Muscle of arm (tissue), 12 donors: ENCODE measurements around the gene P2RX6. TPM values are rescaled to one million over a fixed set of nuclear protein-coding genes. Genes with fewer than 3 reads are reported as not detected.
"Not testable (repeated sequence)": the region's sequence is repeated elsewhere in the genome, so short reads cannot be mapped to it uniquely, and the experiment has no call there.

Experiments used
- DNase-seq: peaks from one replicate; pipeline ENCODE4 v3.0.0-alpha.2; 2013
- polyA plus RNA-seq, 12 donors: library from polyadenylated mRNA; unstranded; fragments of 120-200 nt; gene quantifications; one replicate each; pipeline ENCODE4 v1.2.1, GENCODE V29; 2013; ENCODE audit not compliant: insufficient read length in 12 of 12

P2RX6 gene
- polyA plus RNA-seq, 12 donors: 8.9 to 26.8 (median 18.3) TPM; not detected in 1

GRCh38 chr22:21030621-21031544, 15.9 kb downstream of the P2RX6 start:
- no peak for DNase-seq

- no peak for DNase-seq
Measured at GRCh38 chr22:21031545-21032036, 16.6 kb downstream of the P2RX6 start.

DNA sequence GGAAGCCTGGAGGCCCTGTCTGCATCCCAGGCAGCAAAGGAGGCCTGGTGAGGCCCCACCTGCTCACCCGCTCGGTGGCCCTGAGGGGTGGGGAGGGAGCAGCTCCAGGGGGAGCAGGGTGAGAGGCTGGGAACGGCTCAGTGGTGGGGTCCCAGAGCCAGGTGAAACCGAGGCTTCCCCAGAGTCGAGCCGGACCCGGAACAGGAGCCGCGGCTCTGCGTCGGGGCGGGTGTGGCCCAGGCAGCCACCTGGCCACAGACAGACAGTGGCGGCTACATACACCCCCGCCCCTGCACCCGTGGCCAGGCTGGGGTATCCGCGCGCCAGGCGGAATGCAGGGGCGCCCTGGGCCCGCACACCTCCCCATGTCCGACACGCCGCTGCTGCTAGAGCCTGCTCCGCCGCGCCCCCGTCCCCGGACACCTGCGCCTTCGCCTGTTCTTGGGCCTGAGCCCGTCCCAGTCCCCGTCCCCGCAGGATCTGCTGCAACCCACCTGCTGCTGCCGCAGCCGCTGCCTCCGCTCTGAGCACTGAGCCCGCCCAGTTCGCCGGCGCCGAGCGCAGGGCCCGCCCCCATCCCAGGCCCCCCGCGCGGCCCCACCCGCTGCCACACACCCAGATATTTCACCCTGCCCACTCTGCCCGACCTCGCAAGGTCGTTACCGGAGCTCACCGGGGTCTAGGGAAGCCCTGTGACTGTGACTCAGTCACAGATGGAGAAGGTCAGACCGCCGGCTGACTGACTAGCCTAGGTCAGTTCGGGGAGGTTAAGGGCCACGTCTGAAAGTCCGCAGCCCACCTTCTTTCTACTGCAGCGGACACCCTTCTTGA, 17.3 kb downstream of the P2RX6 start, which contains the start of gene SLC7A4:
SLC7A4 (minus strand) TSS at position 525 of the 831 bp plus-strand sequence. CDS start 749 bp downstream, outside the sequence.
- DNase-seq: no peak

DNA sequence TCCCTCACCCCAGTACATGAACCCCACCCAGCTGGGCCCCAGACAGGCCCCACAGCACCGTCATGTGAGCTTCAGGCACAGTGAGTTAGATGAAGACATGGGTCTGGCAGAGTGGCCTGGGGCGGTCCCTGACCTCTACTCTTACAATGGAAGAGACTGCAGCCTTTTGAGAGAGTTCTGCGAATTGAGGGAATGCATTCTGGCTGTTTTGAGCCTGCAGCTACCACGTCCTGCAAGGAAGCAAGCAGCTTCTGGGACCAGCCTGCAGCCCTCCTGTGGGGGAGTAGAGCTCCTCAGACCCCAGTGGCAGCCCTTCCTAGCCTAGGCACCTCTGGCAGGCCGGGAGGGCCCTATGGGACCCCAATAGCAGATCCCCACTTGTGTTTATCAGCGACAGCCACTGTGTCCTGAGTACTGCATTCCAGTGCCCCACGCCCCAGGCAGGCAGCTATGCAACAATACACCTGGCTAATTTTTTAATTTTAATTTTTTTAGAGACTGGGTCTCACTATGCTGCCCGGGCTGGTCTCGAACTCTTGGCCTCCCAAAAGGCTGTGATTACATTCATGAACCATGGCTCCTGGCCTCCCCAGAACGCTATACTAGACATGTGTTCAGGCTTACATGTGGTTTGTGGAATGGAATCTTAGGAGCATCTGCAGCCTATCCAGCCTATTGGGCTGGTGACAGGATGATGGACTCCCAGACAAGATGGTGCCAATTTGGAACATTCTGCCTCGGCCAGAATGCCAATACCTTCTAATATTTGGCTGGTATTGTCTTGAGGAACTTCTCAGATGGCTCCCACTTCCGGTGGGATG, 18.1 kb downstream of the P2RX6 start:
- DNase-seq: no peak

GRCh38 chr22:21033895-21034294, 18.9 kb downstream of the P2RX6 start:
- DNase-seq: no peak

DNA sequence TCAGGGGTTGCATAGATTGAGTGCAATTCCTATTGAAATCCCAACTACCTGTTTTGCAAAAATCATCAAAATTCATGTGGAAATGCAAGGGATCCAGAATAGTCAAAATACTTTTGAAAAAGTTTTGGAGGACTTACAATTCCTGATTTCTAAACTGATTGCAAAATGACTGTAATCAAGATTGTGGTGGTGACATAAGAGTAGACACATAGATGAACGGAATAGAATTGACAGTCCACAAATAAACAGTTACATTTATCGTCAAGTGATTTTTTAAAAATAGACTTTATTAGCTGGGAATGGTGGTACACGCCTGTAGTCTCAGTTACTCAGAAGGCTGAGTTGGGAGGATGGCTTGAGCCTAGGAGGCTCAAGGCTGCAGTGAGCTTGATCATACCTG, 20.0 kb downstream of the P2RX6 start:
- DNase-seq: no peak

- DNase-seq: no peak
Measured at GRCh38 chr22:21038405-21038804, 23.4 kb downstream of the P2RX6 start.

- not testable (repeated sequence) for DNase-seq
Measured at GRCh38 chr22:21039158-21039557, 24.2 kb downstream of the P2RX6 start.

DNA sequence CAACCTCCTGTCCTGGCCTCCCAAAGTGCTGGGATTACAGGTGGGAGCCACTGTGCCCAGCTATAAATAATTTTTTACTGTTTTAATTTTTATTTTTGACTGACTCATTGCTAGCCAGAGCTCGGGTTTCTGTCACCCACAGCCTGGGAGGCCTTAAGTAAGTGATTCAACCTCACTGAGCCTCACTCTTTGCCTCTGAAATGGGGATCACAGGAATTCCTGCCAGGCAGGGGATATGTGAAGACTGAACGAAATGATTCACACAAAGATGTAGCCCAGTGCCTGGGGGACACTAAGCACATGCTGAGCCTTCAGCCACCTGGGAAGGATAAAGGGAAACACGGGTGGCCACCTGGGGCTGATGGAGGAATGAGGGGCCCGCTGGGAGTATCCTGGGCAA, 27.0 kb downstream of the P2RX6 start:
- DNase-seq: no peak

DNA sequence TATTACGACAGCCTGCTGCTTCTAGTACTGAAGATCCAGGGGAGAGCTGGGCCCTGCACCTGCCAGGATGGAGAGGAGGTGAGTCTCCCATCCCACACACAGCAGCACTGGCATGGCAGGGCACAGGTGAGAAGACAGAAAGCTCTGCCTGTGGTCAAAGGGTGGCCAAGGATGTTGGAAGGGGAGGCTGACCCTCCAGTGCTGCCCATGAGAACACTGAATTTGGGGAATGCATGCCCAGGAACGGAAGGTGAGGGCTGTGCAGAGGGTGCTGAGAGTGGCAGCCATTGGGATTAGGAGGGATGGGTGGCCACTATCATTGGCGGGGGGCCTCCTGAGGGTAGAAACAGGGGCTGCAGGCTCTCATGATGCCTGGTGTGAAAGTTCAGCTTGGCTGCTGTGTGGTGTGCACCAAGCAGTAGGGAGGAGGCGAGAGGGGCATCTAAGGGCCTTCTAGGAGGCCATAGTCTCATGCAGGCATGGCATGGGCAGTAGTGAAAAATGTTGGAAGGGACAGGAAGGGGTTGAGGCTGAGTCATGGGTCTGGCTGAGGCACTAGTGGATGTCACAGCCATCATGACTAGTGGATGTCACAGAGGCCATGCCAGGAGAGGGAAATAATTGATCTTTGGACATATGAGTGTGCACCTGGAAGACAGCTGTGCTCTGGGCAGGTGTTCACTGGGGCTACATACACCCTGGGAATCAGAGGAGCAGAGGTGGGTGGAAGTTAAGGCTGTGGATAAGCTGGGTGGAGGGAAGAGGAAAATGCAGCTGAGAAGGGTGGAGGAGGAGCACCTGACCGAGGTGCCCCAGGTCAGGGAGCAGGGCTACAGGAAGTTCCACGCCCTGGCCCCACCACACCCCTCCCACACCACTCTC, 28.3 kb downstream of the P2RX6 start:
- no peak for DNase-seq

- DNase-seq: no peak
Measured at GRCh38 chr22:21043860-21044535, 29.0 kb downstream of the P2RX6 start.

DNA sequence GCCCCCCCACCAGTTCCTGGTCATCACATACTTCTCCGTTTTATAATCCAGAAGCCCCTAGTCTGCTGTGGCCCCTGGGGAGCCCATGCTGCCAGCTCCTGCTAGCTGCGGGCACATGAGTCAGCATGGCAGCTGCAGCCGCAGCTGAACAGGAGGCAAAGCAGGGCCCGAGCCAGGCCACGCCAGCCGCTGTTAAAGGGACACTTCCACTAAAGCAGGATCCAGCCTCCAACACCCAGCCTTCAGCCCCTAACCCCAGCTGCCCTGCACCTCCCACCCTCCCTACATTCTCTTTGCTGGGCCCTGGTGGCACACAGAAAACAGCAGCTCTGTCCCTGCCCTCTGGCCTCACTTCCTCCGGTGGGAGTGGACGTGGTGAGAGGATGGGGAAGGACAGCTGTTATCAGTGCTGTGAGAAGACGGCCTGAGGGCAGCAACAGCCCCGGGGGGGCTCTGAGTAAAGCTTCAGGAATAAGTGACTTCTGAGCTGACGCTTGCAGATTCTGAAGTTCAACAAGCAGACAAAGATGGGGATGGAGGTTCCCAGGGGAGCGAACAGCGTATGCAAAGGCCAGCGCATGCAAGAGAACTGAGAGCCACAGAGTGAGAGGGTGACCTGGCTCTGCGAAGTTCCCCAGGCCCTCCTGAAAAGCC, 30.1 kb downstream of the P2RX6 start:
- DNase-seq: no peak

DNA sequence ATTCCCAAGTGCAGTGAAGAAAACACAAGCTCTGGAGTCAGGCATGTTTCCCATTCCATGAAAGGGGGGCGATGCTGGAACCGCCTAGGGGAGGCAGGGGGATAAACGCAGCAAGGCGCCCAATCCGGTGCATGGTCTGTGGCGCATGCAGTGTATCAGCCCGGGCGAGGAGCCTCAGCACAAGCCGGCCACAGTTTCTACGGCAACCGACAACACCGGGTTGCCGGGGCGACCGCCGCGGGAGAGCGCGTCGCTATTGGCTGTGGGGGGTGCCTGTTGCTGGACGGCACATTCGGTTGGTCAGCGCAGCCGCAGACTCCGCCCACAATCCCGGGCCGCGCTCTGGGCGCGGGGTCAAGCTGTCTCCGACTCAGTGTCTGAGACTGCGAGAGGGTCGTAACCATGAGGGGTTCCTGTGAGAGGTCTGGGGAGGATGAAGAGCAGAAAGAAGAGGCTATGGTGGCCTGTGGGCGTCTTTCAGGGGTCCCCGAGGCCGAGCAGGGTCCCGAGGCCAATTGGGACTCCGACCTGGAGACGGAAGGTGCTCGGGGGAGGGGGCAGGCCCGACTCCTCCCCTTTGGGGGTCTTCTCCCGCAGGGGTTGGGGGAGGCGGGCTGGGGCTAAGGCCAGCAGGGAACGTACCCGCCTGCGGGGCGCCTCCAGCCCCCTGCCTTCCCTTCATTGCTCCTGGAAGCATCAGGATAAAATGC, 30.8 kb downstream of the P2RX6 start, which contains the start of gene LRRC74B:
LRRC74B (plus strand) TSS at position 362 of the 710 bp plus-strand sequence; CDS start at position 403, 41 bp downstream.
- peak; percentile 89 for DNase-seq

GRCh38 chr22:21047035-21047661, 32.2 kb downstream of the P2RX6 start:
- no peak for DNase-seq

- DNase-seq: no peak
Measured at GRCh38 chr22:21047730-21048129, 32.8 kb downstream of the P2RX6 start.

DNA sequence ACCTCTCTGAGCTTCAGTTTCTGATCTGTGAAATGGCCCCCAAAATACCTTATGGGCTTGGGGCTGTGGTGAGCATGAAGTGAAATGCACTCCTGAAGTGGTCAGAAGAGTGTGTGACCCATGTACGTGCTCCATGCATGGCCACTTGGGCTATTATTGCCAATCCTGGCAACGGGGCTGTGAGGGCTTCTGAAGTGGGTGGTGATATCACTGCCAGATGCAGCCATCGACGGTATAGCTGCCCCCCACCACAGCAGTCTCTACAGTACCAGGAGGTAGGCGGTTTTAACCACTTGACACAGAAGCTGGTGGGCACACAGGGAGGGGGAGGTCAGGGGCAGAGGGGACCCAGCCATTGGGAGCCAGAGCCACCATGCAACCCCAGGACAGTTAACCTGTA, 33.5 kb downstream of the P2RX6 start:
- DNase-seq: not testable (repeated sequence)

DNA sequence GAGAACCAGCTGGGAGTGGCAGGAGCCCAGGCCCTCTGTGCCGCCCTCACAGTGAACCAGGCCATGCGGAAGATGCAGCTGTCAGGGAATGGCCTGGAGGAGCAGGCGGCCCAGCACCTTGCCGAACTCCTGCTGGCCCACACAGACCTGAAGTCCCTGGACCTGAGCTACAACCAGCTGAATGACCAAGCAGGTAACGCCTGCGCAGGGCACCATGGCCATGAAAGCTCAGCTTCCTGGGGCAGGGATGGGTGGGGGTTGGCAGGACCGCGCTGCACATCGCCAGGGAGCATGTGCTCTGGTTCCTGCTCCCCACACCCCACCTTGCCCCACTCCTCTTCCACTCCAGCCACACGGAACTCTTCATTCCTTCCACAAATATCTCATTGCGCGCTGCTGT, 34.0 kb downstream of the P2RX6 start:
- DNase-seq: not testable (repeated sequence)
